H1 (cell line): ENCODE results near the gene ANKRD31. TPM values are rescaled to one million over a fixed set of nuclear protein-coding genes. Genes with fewer than 3 reads are reported as not detected.

ENCODE experiments used
- CTCF ChIA-PET: fragments of 300-600 bp; sonication (Branson Sonifier 250); formaldehyde crosslinking; loops from one replicate; lab custom pipeline; 2021; ENCODE audit not compliant: partially characterized antibody; lab: Charles Lee
- POLR2A ChIA-PET: fragments of 300-600 bp; sonication (Branson Sonifier 250); formaldehyde crosslinking; loops from one replicate; lab custom pipeline; 2021; ENCODE audit warnings: inconsistent platforms; ENCODE audit not compliant: partially characterized antibody; lab: Charles Lee
- DNase-seq, 2 experiments: peaks; one replicate each; pipeline versions ENCODE4 v3.0.0 to v3.0.0-alpha.2; 2010 to 2022; ENCODE audit warnings: low spot score in 2 of 2, low read depth in 1 of 2, mixed read lengths in 1 of 2
- FAIRE-seq: peaks from 2 replicates; lab custom pipeline; 2011; peaks lifted over from hg19 to GRCh38; lab: Jason Lieb, UNC
- H2AFZ ChIP-seq: 2 replicates; pipeline ENCODE4 v1.8.1; 2012; ENCODE audit warnings: low read length, inconsistent platforms
- H2AK5ac ChIP-seq: 2 replicates; pipeline ENCODE4 v1.6.1; 2013; ENCODE audit warnings: low read depth, low read length
- H2BK120ac ChIP-seq: replicated peaks from 2 replicates; pipeline ENCODE3; 2013; ENCODE audit warnings: low read depth, low read length, inconsistent platforms
- H2BK12ac ChIP-seq: 2 replicates; pipeline ENCODE4 v1.6.1; 2013; ENCODE audit warnings: low read depth, low read length
- H2BK15ac ChIP-seq: 2 replicates; pipeline ENCODE4 v1.6.1; 2013; ENCODE audit warnings: low read length
- H2BK20ac ChIP-seq: 2 replicates; pipeline ENCODE4 v1.6.1; 2013; ENCODE audit warnings: low read length
- H2BK5ac ChIP-seq: 2 replicates; pipeline ENCODE4 v1.6.1; 2013; ENCODE audit warnings: low read depth, low read length
- H3K14ac ChIP-seq: 2 replicates; pipeline ENCODE4 v1.6.1; 2013; ENCODE audit warnings: inconsistent platforms; ENCODE audit not compliant: insufficient read length
- H3K18ac ChIP-seq: 2 replicates; pipeline ENCODE4 v1.6.1; 2013; ENCODE audit warnings: low read length; ENCODE audit errors: extremely low read depth
- H3K23ac ChIP-seq: 2 replicates; pipeline ENCODE4 v1.6.1; 2013; ENCODE audit warnings: inconsistent platforms; ENCODE audit not compliant: insufficient read length
- H3K23me2 ChIP-seq: 2 replicates; pipeline ENCODE4 v1.6.1; 2013; ENCODE audit warnings: low read depth, low read length
- H3K27ac ChIP-seq: 2 replicates; pipeline ENCODE4 v1.6.1; 2011; ENCODE audit warnings: low read depth, low read length, inconsistent platforms
- H3K27me3 ChIP-seq, 4 experiments: replicated peaks in 1 of 4; 1 replicate in 1 of 4; 2 replicates in 3 of 4; pipeline versions ENCODE4 v1.6.1 to v1.8.1; 2011 to 2013; ENCODE audit warnings: low read length in 3 of 4, mild to moderate bottlenecking in 3 of 4, inconsistent platforms in 2 of 4, mixed read lengths in 2 of 4, moderate library complexity in 1 of 4; ENCODE audit not compliant: control insufficient read depth in 3 of 4, insufficient read depth in 3 of 4; ENCODE audit errors: extremely low read depth in 1 of 4
- H3K36me3 ChIP-seq, 4 experiments: 2 replicates each; pipeline versions ENCODE4 v1.6.1 to v1.8.1; 2011 to 2013; ENCODE audit warnings: mild to moderate bottlenecking in 4 of 4, low read length in 3 of 4, moderate library complexity in 2 of 4, control low read depth in 1 of 4, inconsistent platforms in 1 of 4; ENCODE audit not compliant: insufficient read depth in 4 of 4, control insufficient read depth in 2 of 4
- H3K4ac ChIP-seq: replicated peaks from 2 replicates; pipeline ENCODE3; 2013; ENCODE audit warnings: low read length, low read depth, mixed read lengths, inconsistent platforms; ENCODE audit not compliant: insufficient read length
- H3K4me1 ChIP-seq, 4 experiments: replicated peaks in 1 of 4; 1 replicate in 1 of 4; 2 replicates in 3 of 4; pipeline versions ENCODE4 v1.6.1 to v1.8.1; 2011 to 2013; ENCODE audit warnings: low read length in 3 of 4, inconsistent platforms in 2 of 4, mixed read lengths in 1 of 4; ENCODE audit not compliant: insufficient read depth in 4 of 4, control insufficient read depth in 3 of 4
- H3K4me2 ChIP-seq, 2 experiments: 2 replicates each; pipeline versions ENCODE4 v1.6.1 to v1.8.1; 2011 to 2013; ENCODE audit warnings: low read depth in 2 of 2, low read length in 2 of 2, control low read depth in 1 of 2, inconsistent platforms in 1 of 2, mild to moderate bottlenecking in 1 of 2; ENCODE audit not compliant: insufficient read depth in 1 of 2
- H3K4me3 ChIP-seq, 4 experiments: fragments of 200-600, 300-600 bp in 1 of 4; sonication (generic), shearing (Covaris generic), sonication (Bioruptor Twin) in 1 of 4; 2 replicates each; pipeline versions ENCODE4 v1.5.1 to v1.8.1; 2011 to 2016; ENCODE audit warnings: low read length in 4 of 4, low read depth in 3 of 4, control low read depth in 2 of 4, inconsistent platforms in 2 of 4, mild to moderate bottlenecking in 2 of 4, mixed read lengths in 1 of 4, moderate library complexity in 1 of 4; ENCODE audit not compliant: insufficient read depth in 2 of 4; ENCODE audit errors: extremely low read depth in 1 of 4
- H3K56ac ChIP-seq: replicated peaks from 2 replicates; pipeline ENCODE3; 2013; ENCODE audit warnings: low read depth, mild to moderate bottlenecking, mixed read lengths, low read length, inconsistent platforms; ENCODE audit not compliant: insufficient read length
- H3K79me1 ChIP-seq: 2 replicates; pipeline ENCODE4 v1.6.1; 2013; ENCODE audit warnings: low read depth, low read length, control low read depth
- H3K79me2 ChIP-seq, 2 experiments: 2 replicates each; pipeline versions ENCODE4 v1.6.1 to v1.8.1; 2012 to 2013; ENCODE audit warnings: low read length in 2 of 2, mild to moderate bottlenecking in 2 of 2, inconsistent platforms in 1 of 2; ENCODE audit not compliant: insufficient read depth in 2 of 2, control insufficient read depth in 1 of 2
- H3K9ac ChIP-seq, 4 experiments: replicated peaks in 1 of 4; 1 replicate in 1 of 4; 2 replicates in 3 of 4; pipeline versions ENCODE4 v1.6.1 to v1.8.1; 2011 to 2013; ENCODE audit warnings: low read depth in 3 of 4, low read length in 3 of 4, control low read depth in 2 of 4, mild to moderate bottlenecking in 2 of 4, moderate library complexity in 2 of 4, inconsistent platforms in 1 of 4; ENCODE audit errors: extremely low read depth in 1 of 4
- H3K9me3 ChIP-seq, 2 experiments: 2 replicates each; pipeline versions ENCODE4 v1.6.1 to v1.8.1; 2012 to 2013; ENCODE audit warnings: mild to moderate bottlenecking in 2 of 2, moderate library complexity in 2 of 2, control low read depth in 1 of 2, inconsistent platforms in 1 of 2, low read depth in 1 of 2, low read length in 1 of 2, mixed read lengths in 1 of 2; ENCODE audit not compliant: insufficient read depth in 2 of 2
- H4K20me1 ChIP-seq, 2 experiments: replicated peaks in 1 of 2; 2 replicates each; pipeline versions ENCODE3 to v1.8.1; 2011 to 2013; ENCODE audit warnings: inconsistent platforms in 2 of 2, low read length in 2 of 2, mild to moderate bottlenecking in 1 of 2; ENCODE audit not compliant: insufficient read depth in 2 of 2, control insufficient read depth in 1 of 2
- H4K5ac ChIP-seq: 2 replicates; pipeline ENCODE4 v1.6.1; 2013; ENCODE audit warnings: low read length, low read depth, mixed read lengths, inconsistent platforms; ENCODE audit not compliant: insufficient read length
- H4K8ac ChIP-seq: 2 replicates; pipeline ENCODE4 v1.8.0; 2013; ENCODE audit warnings: mild to moderate bottlenecking, moderate library complexity, low read length, inconsistent platforms; ENCODE audit not compliant: insufficient read depth; ENCODE audit errors: extremely low read depth
- H4K91ac ChIP-seq: replicated peaks from 2 replicates; pipeline ENCODE3; 2013; ENCODE audit warnings: low read length, mixed read lengths, inconsistent platforms; ENCODE audit not compliant: insufficient read length
- CHD1 ChIP-seq: IDR thresholded peaks from 2 replicates; pipeline ENCODE4 v1.6.1; 2012; ENCODE audit warnings: low read depth, low read length, improper control_type of control experiment
- WGBS, 2 experiments: shearing (Covaris generic) in 1 of 2; methylation state at CpG; one replicate each; pipeline versions ENCODE4 v1.1.6 to v1.1.7; 2013 to 2015; ENCODE audit warnings: low lambda C conversion rate in 2 of 2, mixed read lengths in 2 of 2, inconsistent platforms in 1 of 2, low coverage in 1 of 2, missing lambda C conversion rate in 1 of 2; ENCODE audit not compliant: insufficient replicate concordance in 2 of 2, insufficient coverage in 1 of 2, insufficient read length in 1 of 2; ENCODE audit errors: extremely low coverage in 1 of 2, missing lambda C conversion rate in 1 of 2; 5-methylcytosine and 5-hydroxymethylcytosine counted together
- polyA plus RNA-seq, 7 experiments: library from polyadenylated mRNA; depleted of rRNA in 3 of 7; stranded (reverse) in 5 of 7; unstranded in 2 of 7; fragments of >200 nt in 5 of 7; fragments of 200-250 nt in 2 of 7; gene quantifications; 1 replicate in 5 of 7; 2 replicates in 1 of 7; 4 replicates in 1 of 7; pipeline versions ENCODE4 v1.2.1 to v1.2.3, GENCODE V29; 2011 to 2013; ENCODE audit warnings: missing spikeins in 2 of 7, mixed read lengths in 2 of 7
- total RNA-seq: library from RNA; stranded (reverse); fragmentation: NEBNext Ultra II Directional; extraction: Animal tissue kit (Norgen Biotek cat#: 25700); gene quantifications from 2 replicates; pipeline ENCODE4 v1.2.1, GENCODE V29; 2021

Gene ANKRD31
- total and polyA plus RNA-seq, 2 of the 8 experiments (the other 6 are each of a cell fraction or from before 2014, with no cell fraction given) = 0.05 to 0.06 TPM

GRCh38 chr5:75214928-75215327 is 21.8 kb downstream of the ANKRD31 start:
- no peak for FAIRE-seq
- CTCF ChIA-PET = interaction anchor here (1.0 kb wide), 1 partner anchor 9 kb away, joined by 3 read pairs; no protein-coding TSS in a partner anchor
- H2BK12ac ChIP-seq = no peak overlapping the region
- TF ChIP-seq CHD1 = no peak

More at GRCh38 chr5:75214928-75215327, 21.8 kb downstream of the ANKRD31 start:
- no peak overlapping the region for H2BK15ac ChIP-seq
- no peak for DNase-seq
- no peak overlapping the region for H3K9ac ChIP-seq
- H3K56ac ChIP-seq = no peak overlapping the region
- no peaks in the 10 kb centered on the region for H3K4me1 ChIP-seq
- no peak overlapping the region for H2BK5ac ChIP-seq
- no peaks in the 10 kb centered on the region for H3K79me2 ChIP-seq
- H3K4me2 ChIP-seq = no peak overlapping the region
- H3K23ac ChIP-seq = no peak overlapping the region
- no peaks in the 10 kb centered on the region for H3K27me3 ChIP-seq
- no peak overlapping the region for H4K5ac ChIP-seq
- H2AFZ ChIP-seq = no peak overlapping the region
- no peaks in the 10 kb centered on the region for H3K23me2 ChIP-seq
- no peak overlapping the region for H3K4me3 ChIP-seq
- no peak overlapping the region for H2BK20ac ChIP-seq
- no peaks in the 10 kb centered on the region for H4K20me1 ChIP-seq
- H3K36me3 ChIP-seq = no peaks in the 10 kb centered on the region
- H2AK5ac ChIP-seq = no peak overlapping the region
- POLR2A ChIA-PET = no interaction called here
- H3K79me1 ChIP-seq = no peaks in the 10 kb centered on the region
- WGBS, 2 experiments = 89% methylated on average over 4 of the region's 4 CpGs; no CpG with 5 or more reads in 1 of the 2 experiments
- no peak overlapping the region for H4K8ac ChIP-seq
- no peak overlapping the region for H3K18ac ChIP-seq
- no peaks in the 10 kb centered on the region for H3K9me3 ChIP-seq
- no peak overlapping the region for H3K27ac ChIP-seq
- H3K4ac ChIP-seq = no peak overlapping the region
- H3K14ac ChIP-seq = no peak overlapping the region
- H2BK120ac ChIP-seq = no peak overlapping the region
- H4K91ac ChIP-seq = no peak overlapping the region
